GM18517 (cell line): ENCODE results near the gene MAPK8IP2.
A peak's percentile ranks its signal among the peaks of the same experiment; 100 is the strongest.

Experiments used
- ATAC-seq: cut with Tn5 transposase; IDR thresholded peaks from one replicate; pipeline ENCODE4 v1.9.1; 2021; ENCODE audit warnings: mild to moderate bottlenecking, moderate library complexity; ENCODE audit not compliant: unreplicated experiment

The MAPK8IP2 gene

DNA sequence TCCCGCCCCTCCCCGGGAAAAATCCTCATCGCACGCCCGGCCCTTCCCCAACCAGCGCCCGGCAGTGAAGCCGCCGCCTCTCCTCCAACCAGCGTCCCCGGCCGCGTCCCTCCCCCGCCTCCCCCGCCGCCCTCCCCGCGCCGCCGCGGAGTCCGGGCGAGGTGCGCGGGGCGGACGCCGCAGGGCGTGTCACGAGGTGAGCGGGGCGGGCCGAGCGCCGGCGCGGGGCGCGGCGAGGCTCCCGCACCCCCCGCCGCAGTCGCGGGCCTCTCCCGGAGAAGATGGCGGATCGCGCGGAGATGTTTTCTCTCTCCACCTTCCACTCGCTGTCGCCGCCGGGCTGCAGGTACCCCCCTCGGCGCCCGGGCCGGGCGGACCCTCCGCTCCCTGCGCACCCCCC lies at the start of gene MAPK8IP2:
MAPK8IP2 (plus strand) TSS at position 256 of the 400 bp plus-strand sequence; CDS start at position 282, 26 bp downstream.
- no peak for ATAC-seq

DNA sequence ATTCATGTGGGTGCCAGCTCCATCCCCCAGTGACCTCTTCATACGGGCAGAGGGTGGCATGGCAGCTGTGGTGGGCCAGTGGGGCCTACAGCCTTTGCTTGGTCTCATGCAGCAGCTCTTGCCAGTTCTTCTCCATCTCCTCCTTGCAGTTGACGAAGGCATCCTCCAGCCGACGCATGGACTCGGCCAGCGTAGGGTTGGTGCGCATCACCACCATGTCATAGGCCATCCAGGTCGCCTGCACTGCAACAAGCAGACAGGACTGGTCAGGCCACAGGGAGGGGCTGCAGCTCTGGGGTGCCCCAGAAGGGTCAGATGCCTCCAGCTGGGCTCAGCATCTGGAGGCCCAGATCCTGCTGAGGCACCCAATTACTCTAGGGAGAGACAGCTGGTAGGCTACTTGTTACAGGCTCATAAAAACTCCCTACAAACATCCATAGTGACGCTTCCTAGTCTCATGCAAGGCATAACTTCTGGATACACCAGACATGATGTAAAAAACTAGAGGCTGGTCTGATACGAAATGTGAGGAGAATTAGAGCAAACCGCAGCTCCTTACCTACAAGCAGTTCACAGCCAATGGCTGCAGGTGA lies 49.3 kb upstream of the MAPK8IP2 start:
- no peak for ATAC-seq

GRCh38 chr22:50553310-50553709 lies 47.3 kb upstream of the MAPK8IP2 start:
- no peak for ATAC-seq

- no peak for ATAC-seq
These were observed 43.9 kb upstream of the MAPK8IP2 start for GRCh38 chr22:50556703-50557102.

GRCh38 chr22:50560034-50560433 lies 40.6 kb upstream of the MAPK8IP2 start:
- no peak for ATAC-seq

DNA sequence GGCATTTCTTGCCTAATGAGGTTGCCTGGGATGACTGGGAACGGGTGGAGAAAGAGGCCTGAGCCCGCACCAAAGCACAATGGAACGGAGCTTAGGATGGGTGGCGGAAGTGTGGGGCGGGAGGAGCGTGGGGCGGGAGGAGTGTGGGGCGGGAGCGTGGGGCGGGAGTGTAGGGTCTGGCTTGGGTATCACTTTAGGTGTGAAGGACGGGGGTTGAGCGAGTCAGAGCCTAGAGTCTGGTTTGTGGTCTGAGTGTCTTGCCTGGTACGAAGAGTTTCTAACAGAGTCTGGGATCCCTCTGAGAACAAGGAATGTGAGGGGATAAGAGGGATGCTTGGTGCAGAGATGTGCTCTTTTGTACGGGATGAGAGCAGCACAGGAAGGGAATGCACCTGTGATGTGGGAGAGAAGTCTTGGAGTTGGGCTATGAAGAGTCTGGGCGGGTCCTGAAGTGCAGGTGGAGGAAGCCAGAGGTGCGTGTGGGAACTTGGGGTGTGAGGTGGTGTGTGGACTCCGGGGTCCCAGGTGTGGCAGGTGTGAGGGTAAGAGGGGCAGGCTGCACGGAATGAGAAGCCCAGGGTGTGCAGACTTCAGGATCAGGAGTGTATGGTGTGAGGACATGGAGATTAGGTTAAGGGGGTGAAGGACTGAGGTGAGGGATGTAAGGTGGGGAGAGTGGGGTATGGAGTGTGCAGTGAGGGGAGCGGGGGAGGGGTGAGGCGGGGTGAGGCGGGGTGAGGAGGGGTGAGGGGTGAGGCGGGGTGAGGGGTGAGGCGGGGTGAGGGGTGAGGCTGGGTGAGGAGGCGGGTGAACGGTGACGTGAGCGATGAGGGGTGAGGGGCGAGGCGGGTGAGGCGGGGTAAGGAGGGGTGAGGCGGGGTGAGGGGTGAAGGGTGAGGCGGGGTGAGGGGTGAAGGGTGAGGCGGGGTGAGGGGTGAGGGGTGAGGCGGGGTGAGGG lies 38.9 kb upstream of the MAPK8IP2 start:
- ATAC-seq, result no peak

DNA sequence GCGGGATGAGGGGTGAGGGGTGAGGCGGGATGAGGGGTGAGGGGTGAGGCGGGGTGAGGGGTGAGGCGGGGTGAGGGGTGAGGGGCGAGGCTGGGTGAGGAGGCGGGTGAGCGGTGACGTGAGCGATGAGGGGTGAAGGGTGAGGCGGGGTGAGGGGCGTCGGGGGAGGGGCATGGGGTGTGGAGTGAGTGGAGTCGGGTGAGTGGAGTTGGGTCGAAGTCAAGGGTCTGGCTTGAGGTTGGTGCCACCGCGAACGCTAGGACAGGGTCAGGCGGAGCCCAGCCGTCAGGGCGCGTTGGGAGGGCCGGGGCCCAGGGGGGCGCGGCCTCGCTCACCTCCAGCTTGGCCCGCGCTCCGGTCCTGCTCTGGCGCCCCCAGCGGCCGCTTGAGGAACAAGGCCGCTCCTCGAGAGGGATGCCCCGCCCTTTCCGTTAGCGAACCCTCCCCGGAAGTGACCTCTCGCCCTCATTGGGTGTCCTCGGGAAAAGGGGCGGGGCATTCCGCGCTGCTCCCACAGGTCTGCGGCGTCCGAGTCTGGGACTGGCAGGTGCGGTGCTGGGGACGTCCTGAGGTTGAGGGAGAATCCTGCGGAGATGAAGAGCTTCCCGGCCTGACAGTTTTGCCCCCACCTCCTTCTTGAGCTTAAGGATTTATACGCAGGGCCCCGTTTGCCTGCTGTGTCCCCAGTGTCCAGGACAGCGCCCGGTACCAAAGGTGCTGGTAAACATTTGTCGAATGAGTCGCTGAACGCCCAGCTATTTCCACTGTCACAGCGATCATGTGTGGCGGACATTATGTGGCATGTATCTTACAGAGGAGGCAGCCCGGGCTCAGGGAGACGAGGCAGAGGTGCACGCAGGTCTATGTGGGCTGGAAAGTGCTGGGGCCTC lies 37.8 kb upstream of the MAPK8IP2 start, which contains the start of gene SYCE3:
SYCE3 (minus strand) TSS at position 397 of the 890 bp plus-strand sequence. CDS start 6,514 bp downstream, outside the sequence.
- peak; percentile 81 for ATAC-seq

- peak; percentile 13 for ATAC-seq
These were observed 37.0 kb upstream of the MAPK8IP2 start for GRCh38 chr22:50563413-50564160.

GRCh38 chr22:50564289-50564688 lies 36.3 kb upstream of the MAPK8IP2 start:
- no peak for ATAC-seq

DNA sequence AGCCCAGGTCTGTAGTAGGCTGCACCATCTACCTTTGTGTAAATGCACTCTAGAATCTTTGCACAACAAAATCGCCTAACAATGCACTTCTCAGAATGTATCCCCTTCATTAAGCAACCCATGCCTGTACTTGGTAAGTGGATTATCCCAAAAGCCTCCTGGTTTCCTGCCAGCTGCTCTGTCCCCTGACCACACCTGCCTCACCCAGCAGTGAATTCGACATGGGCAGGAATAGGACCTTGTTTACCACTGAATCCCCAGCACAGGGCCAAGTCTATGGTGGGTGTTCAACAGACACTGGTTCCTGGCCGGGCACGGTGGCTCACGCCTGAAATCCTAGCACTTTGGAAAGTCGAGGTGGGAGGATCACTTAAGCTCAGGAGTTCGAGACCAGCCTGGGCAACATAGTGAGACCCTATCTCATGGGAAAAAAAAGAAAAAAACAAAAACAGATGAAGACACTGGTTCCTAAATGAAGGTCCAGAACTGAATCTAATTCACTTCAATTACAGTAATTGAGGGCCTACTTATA lies 32.8 kb upstream of the MAPK8IP2 start:
- no peak for ATAC-seq

DNA sequence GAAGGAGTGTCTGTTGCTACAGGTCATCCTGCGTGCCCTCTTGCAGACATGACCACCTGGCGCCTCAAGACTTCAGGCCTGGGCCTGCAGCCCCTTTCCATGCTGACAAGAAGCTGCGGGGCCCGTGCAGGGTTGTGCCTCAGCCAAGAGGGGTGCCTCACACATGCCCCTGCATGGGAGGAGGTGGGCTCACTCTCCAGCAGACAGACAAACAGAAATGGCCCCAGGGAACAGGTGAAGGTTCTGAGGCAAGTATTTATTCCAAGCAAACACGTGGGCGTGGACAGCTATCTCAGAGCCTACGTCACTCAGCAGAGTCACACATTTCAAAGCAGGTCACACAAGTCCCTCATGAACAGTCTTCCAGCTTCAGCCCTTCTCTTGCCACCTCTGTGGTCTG lies 32.0 kb upstream of the MAPK8IP2 start:
- no peak for ATAC-seq

- ATAC-seq, result no peak
These were observed 31.5 kb upstream of the MAPK8IP2 start for GRCh38 chr22:50569041-50569459.

DNA sequence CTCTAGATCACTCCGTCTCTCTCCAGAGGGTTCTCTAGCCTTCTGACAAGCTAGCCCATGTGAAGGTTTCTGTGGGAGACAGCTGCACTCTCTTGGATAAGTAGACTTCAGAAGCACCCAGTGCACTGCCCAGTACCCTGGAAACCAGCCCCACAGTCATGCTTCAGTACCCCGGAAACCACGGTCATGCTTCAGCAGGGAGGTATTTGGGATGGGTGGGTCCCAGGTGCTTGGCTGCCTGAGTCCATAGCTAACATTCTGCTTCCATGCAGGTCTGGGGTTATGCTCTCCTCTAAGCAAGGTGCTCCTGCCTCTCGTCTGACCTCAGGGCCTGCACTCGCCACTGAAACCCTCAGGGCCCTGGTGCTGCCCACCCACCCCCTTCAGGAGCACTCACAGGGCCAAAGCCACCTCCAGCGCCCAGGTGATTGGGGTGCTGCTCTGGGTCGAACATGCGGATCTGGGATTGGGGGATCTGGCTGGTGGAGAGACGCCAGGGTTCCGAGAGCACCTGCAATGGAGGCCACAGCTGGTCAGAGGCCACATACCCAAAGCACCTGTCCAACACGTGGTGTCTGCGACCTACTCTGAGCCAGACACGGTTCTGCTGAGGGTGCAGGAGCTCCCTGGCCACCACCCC lies 30.6 kb upstream of the MAPK8IP2 start:
- no peak for ATAC-seq

DNA sequence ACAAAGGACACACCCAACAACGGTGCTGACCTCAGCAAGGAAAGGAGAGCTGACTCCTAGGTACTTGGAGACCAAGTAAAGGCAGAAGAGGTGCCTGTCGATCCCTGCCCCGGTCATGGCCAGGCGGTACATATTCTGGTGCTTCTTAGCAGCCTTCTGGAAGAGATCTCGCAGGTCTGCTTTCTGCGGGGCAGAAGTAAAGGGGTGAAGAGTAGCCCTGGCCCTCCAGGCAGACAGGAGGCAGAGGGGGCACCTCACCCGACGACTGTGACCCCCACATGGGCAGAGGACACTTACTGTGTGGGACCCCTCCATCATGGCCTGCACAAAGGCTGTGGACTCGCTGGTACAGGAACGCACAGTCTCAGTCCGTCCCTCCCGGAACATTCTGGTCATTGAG lies 29.7 kb upstream of the MAPK8IP2 start:
- no peak for ATAC-seq

- ATAC-seq, result no peak
These were observed 29.1 kb upstream of the MAPK8IP2 start for GRCh38 chr22:50571264-50572175.

DNA sequence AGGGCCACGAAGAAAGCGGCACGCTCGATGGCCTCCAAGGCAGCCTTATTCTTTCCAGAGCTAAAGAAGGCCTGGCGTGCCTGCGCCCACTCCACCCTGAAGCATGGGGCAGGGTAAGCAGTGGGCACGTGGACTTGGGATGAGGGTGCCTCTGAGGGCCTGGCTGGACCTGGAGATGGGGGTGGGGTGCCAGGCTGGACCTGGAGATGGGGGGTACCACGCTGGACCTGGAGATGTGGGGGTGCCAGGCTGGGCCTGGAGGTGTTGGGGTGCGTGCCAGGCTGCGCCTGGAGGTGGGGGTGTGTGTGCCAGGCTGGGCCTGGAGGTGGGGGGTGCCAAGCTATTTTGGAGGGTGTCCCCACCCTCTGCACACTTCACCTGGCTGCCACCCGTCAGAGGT lies 27.6 kb upstream of the MAPK8IP2 start:
- ATAC-seq, result no peak

GRCh38 chr22:50573491-50574382 lies 26.9 kb upstream of the MAPK8IP2 start:
- no peak for ATAC-seq

- no peak for ATAC-seq
These were observed 26.2 kb upstream of the MAPK8IP2 start for GRCh38 chr22:50574383-50574755.
